CD4-positive, alpha-beta T cell treated with Interleukin-6 for 4 hours (primary cell): ENCODE data around the gene CTNND2.
"Not testable (repeated sequence)": the region's sequence is repeated elsewhere in the genome, so short reads cannot be mapped to it uniquely, and the experiment has no call there.

Experiments used
- DNase-seq: peaks from one replicate; pipeline ENCODE4 v3.0.0-alpha.2; 2020; ENCODE audit warnings: mixed read lengths

CTNND2 gene

GRCh38 chr5:11672385-11673085, 231.7 kb downstream of the CTNND2 start:
- DNase-seq, result no peak

GRCh38 chr5:11658376-11658775, 245.9 kb downstream of the CTNND2 start:
- DNase-seq, result no peak

GRCh38 chr5:11656916-11657315, 247.3 kb downstream of the CTNND2 start:
- DNase-seq, result no peak

- DNase-seq, result no peak
Measured at GRCh38 chr5:11655681-11656080, 248.6 kb downstream of the CTNND2 start.

GRCh38 chr5:11650936-11651335, 253.3 kb downstream of the CTNND2 start:
- DNase-seq, result no peak

GRCh38 chr5:11646141-11646540, 258.1 kb downstream of the CTNND2 start:
- DNase-seq, result no peak

GRCh38 chr5:11642438-11642837, 261.8 kb downstream of the CTNND2 start:
- DNase-seq, result no peak

GRCh38 chr5:11640158-11640873, 263.9 kb downstream of the CTNND2 start:
- no peak for DNase-seq

- no peak for DNase-seq
Measured at GRCh38 chr5:11622785-11623184, 281.5 kb downstream of the CTNND2 start.

- DNase-seq, result no peak
Measured at GRCh38 chr5:11620172-11620571, 284.1 kb downstream of the CTNND2 start.

GRCh38 chr5:11619339-11620024, 284.8 kb downstream of the CTNND2 start:
- DNase-seq, result no peak

- no peak for DNase-seq
Measured at GRCh38 chr5:11617080-11617479, 287.2 kb downstream of the CTNND2 start.

- DNase-seq, result not testable (repeated sequence)
Measured at GRCh38 chr5:11616624-11617023, 287.6 kb downstream of the CTNND2 start.

GRCh38 chr5:11611011-11611410, 293.2 kb downstream of the CTNND2 start:
- no peak for DNase-seq

GRCh38 chr5:11609570-11610303, 294.5 kb downstream of the CTNND2 start:
- DNase-seq, result no peak

GRCh38 chr5:11608530-11608929, 295.7 kb downstream of the CTNND2 start:
- DNase-seq, result no peak

GRCh38 chr5:11607944-11608483, 296.2 kb downstream of the CTNND2 start:
- DNase-seq, result no peak

GRCh38 chr5:11602298-11602697, 301.9 kb downstream of the CTNND2 start:
- no peak for DNase-seq

GRCh38 chr5:11599499-11599898, 304.7 kb downstream of the CTNND2 start:
- no peak for DNase-seq

GRCh38 chr5:11596657-11597071, 307.6 kb downstream of the CTNND2 start:
- no peak for DNase-seq

- DNase-seq, result no peak
Measured at GRCh38 chr5:11596185-11596584, 308.1 kb downstream of the CTNND2 start.

GRCh38 chr5:11595045-11595444, 309.2 kb downstream of the CTNND2 start:
- no peak for DNase-seq

- no peak for DNase-seq
Measured at GRCh38 chr5:11594021-11594420, 310.2 kb downstream of the CTNND2 start.
